ENCODE results near the gene IFNA17.

IFNA17 gene

DNA sequence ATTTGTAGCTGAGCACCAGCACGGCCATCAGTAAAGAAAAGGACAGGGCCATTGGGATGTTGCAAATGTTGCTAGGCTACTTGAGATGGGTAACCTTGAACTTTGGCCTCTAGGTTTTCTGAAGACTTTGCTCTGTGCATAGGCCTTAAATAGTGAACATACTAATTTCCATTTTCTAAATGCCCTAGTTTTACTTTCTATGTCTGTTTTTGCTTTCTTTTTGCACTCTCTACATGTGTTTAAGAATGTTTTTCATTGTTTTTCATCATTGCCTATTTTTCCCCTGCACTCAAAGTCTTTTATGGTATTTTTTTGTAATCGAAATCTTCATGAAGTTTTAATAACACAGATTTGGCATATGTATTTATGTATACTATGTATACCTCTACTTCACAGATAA, at the start of gene IFNA17:
IFNA17 (minus strand) TSS at position 101 of the 400 bp plus-strand sequence; CDS start at position 52, 49 bp downstream.
- no peak within 1 kb of the TSS for H3K4me3 ChIP-seq (ENCODE audit: low read depth, low read length)
- DNase-seq (ENCODE audit: low read depth) = no peak
- in situ Hi-C loops (cut with HindIII; ENCODE audit: low sequenced_read_pairs) = no loop called here
- TF ChIP-seq, protein P1, sequence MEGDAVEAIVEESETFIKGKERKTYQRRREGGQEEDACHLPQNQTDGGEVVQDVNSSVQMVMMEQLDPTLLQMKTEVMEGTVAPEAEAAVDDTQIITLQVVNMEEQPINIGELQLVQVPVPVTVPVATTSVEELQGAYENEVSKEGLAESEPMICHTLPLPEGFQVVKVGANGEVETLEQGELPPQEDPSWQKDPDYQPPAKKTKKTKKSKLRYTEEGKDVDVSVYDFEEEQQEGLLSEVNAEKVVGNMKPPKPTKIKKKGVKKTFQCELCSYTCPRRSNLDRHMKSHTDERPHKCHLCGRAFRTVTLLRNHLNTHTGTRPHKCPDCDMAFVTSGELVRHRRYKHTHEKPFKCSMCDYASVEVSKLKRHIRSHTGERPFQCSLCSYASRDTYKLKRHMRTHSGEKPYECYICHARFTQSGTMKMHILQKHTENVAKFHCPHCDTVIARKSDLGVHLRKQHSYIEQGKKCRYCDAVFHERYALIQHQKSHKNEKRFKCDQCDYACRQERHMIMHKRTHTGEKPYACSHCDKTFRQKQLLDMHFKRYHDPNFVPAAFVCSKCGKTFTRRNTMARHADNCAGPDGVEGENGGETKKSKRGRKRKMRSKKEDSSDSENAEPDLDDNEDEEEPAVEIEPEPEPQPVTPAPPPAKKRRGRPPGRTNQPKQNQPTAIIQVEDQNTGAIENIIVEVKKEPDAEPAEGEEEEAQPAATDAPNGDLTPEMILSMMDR (IDR thresholded peaks at IDR 0.05; ENCODE audit: low read depth, low read length, missing control alignments) = no peak

DNA sequence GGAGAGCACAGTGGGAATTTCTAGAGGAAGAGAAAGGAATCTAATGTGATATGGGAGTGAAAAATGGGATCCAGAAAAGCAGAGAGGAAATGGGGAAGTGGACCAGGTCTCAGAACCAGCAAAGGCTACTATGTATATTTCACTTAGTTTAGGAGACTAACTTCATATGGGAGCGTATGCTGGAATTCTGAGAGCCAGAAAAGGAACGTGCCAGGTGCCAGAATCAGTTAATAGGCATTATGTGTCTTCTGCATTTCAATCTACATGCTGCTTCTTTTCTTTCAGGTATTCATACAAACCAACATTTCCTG, 40.3 kb upstream of the IFNA17 start:
- H3K4me3 ChIP-seq (ENCODE audit: low read depth, low read length) = no peak overlapping the region
- no peak for DNase-seq (ENCODE audit: low read depth)
- in situ Hi-C loops (cut with HindIII; ENCODE audit: low sequenced_read_pairs) = no loop called here
- TF ChIP-seq, protein P1 (IDR thresholded peaks at IDR 0.05; ENCODE audit: low read depth, low read length, missing control alignments) = no peak

GRCh38 chr9:21267485-21268346, 39.7 kb upstream of the IFNA17 start:
- no peak for DNase-seq (ENCODE audit: low read depth)
- TF ChIP-seq, protein P1 (IDR thresholded peaks at IDR 0.05; ENCODE audit: low read depth, low read length, missing control alignments) = no peak
- in situ Hi-C loops (cut with HindIII; ENCODE audit: low sequenced_read_pairs) = no loop called here
- H3K4me3 ChIP-seq (ENCODE audit: low read depth, low read length) = no peak overlapping the region

DNA sequence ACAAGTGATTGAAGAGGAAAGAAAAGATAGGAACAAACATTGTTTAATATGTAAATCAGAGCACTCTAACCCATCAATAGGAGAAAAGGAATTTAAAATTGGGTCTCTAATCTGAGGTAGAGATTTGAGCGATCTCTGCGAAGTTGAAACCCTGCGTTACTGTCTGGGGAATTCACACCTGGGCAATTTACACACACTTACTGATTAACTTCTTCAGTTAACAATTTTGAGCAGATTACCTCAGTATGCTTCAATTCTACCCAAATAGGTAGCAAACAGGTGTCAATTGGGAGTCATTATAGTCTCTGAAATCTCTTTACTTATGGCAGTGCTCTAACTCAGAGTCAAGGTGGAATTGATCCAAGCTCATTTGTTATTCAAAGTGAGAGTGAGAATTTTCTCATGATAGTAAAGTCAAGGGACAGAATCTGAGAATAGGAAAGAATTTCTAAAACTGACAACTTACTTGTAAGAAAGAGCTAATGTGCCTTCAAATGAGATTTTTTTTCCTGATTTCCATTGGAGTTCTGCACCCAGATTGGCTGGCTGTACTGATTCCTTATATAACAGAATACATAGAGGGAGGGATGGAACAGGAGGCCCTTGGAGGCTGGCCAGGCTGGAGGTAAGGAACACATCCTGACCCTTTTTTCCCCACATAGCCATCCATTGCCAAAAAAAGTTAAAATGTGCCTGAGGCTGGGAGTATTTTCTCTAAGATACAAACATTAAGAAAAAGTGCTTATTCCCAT, 38.9 kb upstream of the IFNA17 start:
- no peak for DNase-seq (ENCODE audit: low read depth)
- TF ChIP-seq, protein P1 (IDR thresholded peaks at IDR 0.05; ENCODE audit: low read depth, low read length, missing control alignments) = no peak
- H3K4me3 ChIP-seq (ENCODE audit: low read depth, low read length) = no peak overlapping the region
- in situ Hi-C loops (cut with HindIII; ENCODE audit: low sequenced_read_pairs) = no loop called here

DNA sequence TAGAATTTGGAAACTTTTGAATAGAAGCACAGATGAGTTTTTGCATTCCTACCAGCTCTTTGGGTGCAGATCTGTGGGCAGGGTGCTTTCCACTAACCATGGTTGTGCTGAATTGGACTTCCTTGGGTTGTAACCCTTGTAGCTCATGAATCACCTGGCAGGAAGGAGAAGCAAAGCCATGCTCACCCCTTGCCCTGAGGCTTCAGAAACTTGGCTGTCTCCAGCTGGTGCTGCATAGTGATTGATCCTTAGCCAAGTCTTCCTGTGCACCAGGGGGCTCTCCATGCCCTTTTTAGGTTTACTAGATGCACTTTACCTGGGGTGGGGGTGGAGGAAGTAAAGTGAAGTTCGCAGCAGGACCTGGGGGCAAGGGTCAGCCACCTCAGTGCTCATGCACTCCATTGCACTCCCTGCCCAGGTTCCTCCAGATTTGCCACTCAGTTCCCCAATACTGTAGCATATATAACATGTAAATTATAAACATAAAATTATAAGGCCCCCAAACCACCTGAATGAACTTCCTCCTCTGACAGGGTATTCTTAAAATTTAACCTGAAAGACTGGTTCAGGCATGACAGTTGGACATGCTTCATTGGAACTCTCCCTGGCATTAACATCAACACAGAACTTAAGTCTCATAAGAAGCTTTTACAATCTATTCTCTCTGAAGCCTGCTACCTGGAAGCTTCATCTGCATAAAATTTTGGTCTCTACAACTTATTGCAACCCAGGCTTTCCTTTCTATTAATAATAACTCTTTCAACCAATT, 37.6 kb upstream of the IFNA17 start:
- TF ChIP-seq, protein P1 (IDR thresholded peaks at IDR 0.05; ENCODE audit: low read depth, low read length, missing control alignments) = no peak
- no peak overlapping the region for H3K4me3 ChIP-seq (ENCODE audit: low read depth, low read length)
- no peak for DNase-seq (ENCODE audit: low read depth)
- in situ Hi-C loops (cut with HindIII; ENCODE audit: low sequenced_read_pairs) = no loop called here

DNA sequence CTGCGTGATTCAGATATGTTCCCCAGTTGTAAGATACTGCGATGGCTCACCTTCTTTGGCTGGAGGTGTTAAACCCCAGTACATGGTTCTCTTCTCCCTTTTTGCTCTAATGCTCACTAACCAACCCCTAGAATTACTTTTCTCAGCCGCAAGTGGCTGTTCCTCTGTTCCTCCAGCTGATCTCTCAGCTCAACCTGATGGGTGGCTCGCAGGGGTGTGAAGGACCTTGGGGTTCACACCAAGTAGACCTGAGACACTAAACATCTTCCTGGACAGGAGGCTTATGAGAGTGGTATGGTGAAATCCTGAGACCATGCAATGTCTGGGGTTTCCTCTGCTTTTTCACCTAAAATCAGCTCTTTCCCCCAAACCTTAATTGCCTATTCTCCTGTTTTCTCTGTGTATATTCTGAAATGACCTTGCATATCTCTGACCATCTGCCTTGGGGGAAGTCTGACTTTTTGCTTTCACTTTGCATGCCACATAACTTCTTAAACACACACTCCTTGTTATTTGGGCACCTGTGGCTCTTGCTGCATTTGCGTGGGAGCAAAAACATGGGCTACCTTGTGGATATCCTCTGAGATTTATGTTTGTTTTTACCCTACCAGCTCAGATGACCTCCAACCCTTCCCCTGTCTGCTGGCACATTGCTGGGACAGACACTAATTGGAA, 27.7 kb upstream of the IFNA17 start:
- TF ChIP-seq, protein P1 (IDR thresholded peaks at IDR 0.05; ENCODE audit: low read depth, low read length, missing control alignments) = no peak
- DNase-seq (ENCODE audit: low read depth) = no peak
- in situ Hi-C loops (cut with HindIII; ENCODE audit: low sequenced_read_pairs) = no loop called here
- no peak overlapping the region for H3K4me3 ChIP-seq (ENCODE audit: low read depth, low read length)
